Skeletal muscle tissue (tissue), 4 donors: ENCODE results near the gene ARHGEF16. TPM values are rescaled to one million over a fixed set of nuclear protein-coding genes. Genes with fewer than 3 reads are reported as not detected.

Source experiments
- H3K27ac ChIP-seq: one replicate; pipeline ENCODE4 v1.7.0; 2013; ENCODE audit warnings: mild to moderate bottlenecking, low read depth, low read length, inconsistent platforms
- H3K27me3 ChIP-seq, 3 donors: one replicate each; pipeline ENCODE4 v1.7.0; 2013; ENCODE audit warnings: low read length in 3 of 3; ENCODE audit not compliant: control insufficient read depth in 3 of 3, insufficient read depth in 3 of 3
- H3K36me3 ChIP-seq, 3 donors: one replicate each; pipeline ENCODE4 v1.7.0; 2013; ENCODE audit warnings: low read length in 3 of 3; ENCODE audit not compliant: control insufficient read depth in 3 of 3, insufficient read depth in 3 of 3
- H3K4me1 ChIP-seq, 3 donors: one replicate each; pipeline ENCODE4 v1.7.0; 2013; ENCODE audit warnings: low read length in 3 of 3, mild to moderate bottlenecking in 3 of 3; ENCODE audit not compliant: control insufficient read depth in 3 of 3, insufficient read depth in 3 of 3
- H3K4me3 ChIP-seq, 3 donors: one replicate each; pipeline ENCODE4 v1.7.0; 2013; ENCODE audit warnings: low read length in 3 of 3
- H3K9ac ChIP-seq, 3 donors: one replicate each; pipeline ENCODE4 v1.7.0; 2013; ENCODE audit warnings: low read length in 3 of 3, mild to moderate bottlenecking in 3 of 3, moderate library complexity in 2 of 3, low read depth in 1 of 3
- H3K9me3 ChIP-seq, 3 donors: one replicate each; pipeline ENCODE4 v1.7.0; 2013; ENCODE audit warnings: low read length in 3 of 3; ENCODE audit not compliant: control insufficient read depth in 3 of 3
- total RNA-seq: library from RNA; depleted of rRNA; stranded (reverse); fragments of >200 nt; gene quantifications from one replicate; pipeline ENCODE4 v1.2.3, GENCODE V29; 2014
- donor health status: Osteomylitis.

ARHGEF16 gene
- total RNA-seq, 1 donor from 2014 or later = 0.52 TPM

GRCh38 chr1:3430406-3430805 lies 24.1 kb upstream of the ARHGEF16 start:
- no peaks in the 10 kb centered on the region for H3K4me1 ChIP-seq
- no peaks in the 10 kb centered on the region for H3K9me3 ChIP-seq
- H3K36me3 ChIP-seq = no peaks in the 10 kb centered on the region
- peaks cover 5 to 22% (median 18%) of the 10 kb centered on the region in 3 donors for H3K27me3 ChIP-seq
- H3K27ac ChIP-seq = no peak overlapping the region
- no peak overlapping the region for H3K9ac ChIP-seq
- H3K4me3 ChIP-seq = no peak overlapping the region

GRCh38 chr1:3430820-3431219 lies 23.6 kb upstream of the ARHGEF16 start:
- H3K36me3 ChIP-seq = no peaks in the 10 kb centered on the region
- peaks cover 9 to 22% (median 18%) of the 10 kb centered on the region in 3 donors for H3K27me3 ChIP-seq
- no peaks in the 10 kb centered on the region for H3K4me1 ChIP-seq
- no peak overlapping the region for H3K9ac ChIP-seq
- H3K9me3 ChIP-seq = no peaks in the 10 kb centered on the region
- H3K4me3 ChIP-seq = no peak overlapping the region
- no peak overlapping the region for H3K27ac ChIP-seq

- Histone ChIP-seq H3K27me3 (peaks cover 9 to 24% (median 20%) of the 10 kb centered on the region in 3 donors), H3K36me3 (no peaks in the 10 kb centered on the region)
Observed at GRCh38 chr1:3431266-3431665, 23.2 kb upstream of the ARHGEF16 start.

GRCh38 chr1:3431686-3432085 lies 22.8 kb upstream of the ARHGEF16 start:
- Histone ChIP-seq H3K27me3 (peaks cover 8 to 28% (median 24%) of the 10 kb centered on the region in 3 donors), H3K4me1 (no peaks in the 10 kb centered on the region), H3K4me3 (no peak overlapping the region), H3K9ac (no peak overlapping the region), H3K9me3 (no peaks in the 10 kb centered on the region), H3K27ac (no peak overlapping the region), H3K36me3 (no peaks in the 10 kb centered on the region)

More at GRCh38 chr1:3431266-3431665, 23.2 kb upstream of the ARHGEF16 start:
- H3K9ac ChIP-seq = no peak overlapping the region
- no peak overlapping the region for H3K27ac ChIP-seq
- no peak overlapping the region for H3K4me3 ChIP-seq
- H3K4me1 ChIP-seq = no peaks in the 10 kb centered on the region
- no peaks in the 10 kb centered on the region for H3K9me3 ChIP-seq

- H3K36me3 ChIP-seq = no peaks in the 10 kb centered on the region
- H3K27ac ChIP-seq = no peak overlapping the region
- H3K9me3 ChIP-seq = no peaks in the 10 kb centered on the region
- H3K4me3 ChIP-seq = no peak overlapping the region
- no peak overlapping the region for H3K9ac ChIP-seq
- peaks cover 6 to 34% (median 30%) of the 10 kb centered on the region in 3 donors for H3K27me3 ChIP-seq
- no peaks in the 10 kb centered on the region for H3K4me1 ChIP-seq
Observed at GRCh38 chr1:3432306-3432705, 22.2 kb upstream of the ARHGEF16 start.

GRCh38 chr1:3433076-3433475 lies 21.4 kb upstream of the ARHGEF16 start:
- Histone ChIP-seq H3K9ac (no peak overlapping the region), H3K27me3 (peaks cover 6 to 34% (median 31%) of the 10 kb centered on the region in 3 donors), H3K9me3 (no peaks in the 10 kb centered on the region), H3K4me1 (no peaks in the 10 kb centered on the region), H3K27ac (no peak overlapping the region), H3K4me3 (no peak overlapping the region), H3K36me3 (no peaks in the 10 kb centered on the region)

GRCh38 chr1:3433596-3434320 lies 20.7 kb upstream of the ARHGEF16 start:
- Histone ChIP-seq H3K9ac (no peak overlapping the region), H3K4me1 (no peaks in the 10 kb centered on the region), H3K27ac (no peak overlapping the region), H3K9me3 (no peaks in the 10 kb centered on the region), H3K27me3 (peaks cover 6 to 35% (median 31%) of the 10 kb centered on the region in 3 donors), H3K4me3 (no peak overlapping the region), H3K36me3 (no peaks in the 10 kb centered on the region)

GRCh38 chr1:3434406-3435110 lies 19.9 kb upstream of the ARHGEF16 start:
- no peaks in the 10 kb centered on the region for H3K4me1 ChIP-seq
- peaks cover 6 to 42% (median 36%) of the 10 kb centered on the region in 3 donors for H3K27me3 ChIP-seq
- H3K27ac ChIP-seq = no peak overlapping the region
- H3K36me3 ChIP-seq = no peaks in the 10 kb centered on the region
- no peak overlapping the region for H3K4me3 ChIP-seq
- H3K9me3 ChIP-seq = no peaks in the 10 kb centered on the region
- no peak overlapping the region for H3K9ac ChIP-seq

GRCh38 chr1:3435666-3436065 lies 18.8 kb upstream of the ARHGEF16 start:
- H3K9ac ChIP-seq = no peak overlapping the region
- no peaks in the 10 kb centered on the region for H3K36me3 ChIP-seq
- H3K4me1 ChIP-seq = no peaks in the 10 kb centered on the region
- no peak overlapping the region for H3K27ac ChIP-seq
- no peak overlapping the region for H3K4me3 ChIP-seq
- H3K9me3 ChIP-seq = no peaks in the 10 kb centered on the region
- H3K27me3 ChIP-seq = peaks cover 9 to 43% (median 41%) of the 10 kb centered on the region in 3 donors

- H3K27ac ChIP-seq = no peak overlapping the region
- H3K4me1 ChIP-seq = no peaks in the 10 kb centered on the region
- peaks cover 14 to 50% (median 48%) of the 10 kb centered on the region in 3 donors for H3K27me3 ChIP-seq
- no peaks in the 10 kb centered on the region for H3K9me3 ChIP-seq
- H3K9ac ChIP-seq = no peak overlapping the region
- H3K4me3 ChIP-seq = no peak overlapping the region
- no peaks in the 10 kb centered on the region for H3K36me3 ChIP-seq
Observed at GRCh38 chr1:3436451-3436850, 18.0 kb upstream of the ARHGEF16 start.
